Ovary (tissue), 3 donors: ENCODE measurements around the gene FGR.

Source experiments
- CTCF ChIP-seq, 3 donors: fragments of 450-650 bp in 2 of 3; fragments of 200-600 bp in 1 of 3; IDR thresholded peaks; one replicate each; pipeline versions ENCODE4 v1.5.1 to v1.8.0; 2016 to 2022; ENCODE audit warnings: antibody characterized with exemption in 3 of 3, mild to moderate bottlenecking in 1 of 3
- EP300 ChIP-seq: sonication (generic); formaldehyde crosslinking; IDR thresholded peaks from one replicate; pipeline ENCODE4 v1.6.1; 2017; ENCODE audit warnings: antibody characterized with exemption
- POLR2A ChIP-seq: fragments of 450-650 bp; IDR thresholded peaks from one replicate; pipeline ENCODE4 v1.6.1; 2017; ENCODE audit warnings: antibody characterized with exemption, mild to moderate bottlenecking, moderate library complexity
- donor health status: DM: no; HTN: no; CAD: no.

- TF ChIP-seq CTCF (IDR thresholded peaks at IDR 0.05) (no peak), POLR2A (no peak), EP300 (no peak)
Measured at GRCh38 chr1:27635396-27636142, 584 bp upstream of the FGR start.
